Dermis blood vessel endothelial cell (primary cell): Measurements from ENCODE around the gene DNAI1. TPM values are rescaled to one million over a fixed set of nuclear protein-coding genes. Genes with fewer than 3 reads are reported as not detected.
"Not testable (repeated sequence)": the region's sequence is repeated elsewhere in the genome, so short reads cannot be mapped to it uniquely, and the experiment has no call there.

ENCODE experiments used
- DNase-seq: peaks from one replicate; pipeline ENCODE4 v3.0.0; 2010
- total RNA-seq: library from RNA; depleted of rRNA; stranded (reverse); fragments of >200 nt; gene quantifications from 2 replicates; pipeline ENCODE4 v1.2.3, GENCODE V29; 2014

DNAI1 gene
- total RNA-seq, 1 donor from 2014 or later, result not detected

GRCh38 chr9:34514401-34514800 lies 55.8 kb downstream of the DNAI1 start:
- DNase-seq, result no peak

GRCh38 chr9:34514816-34515215 lies 56.2 kb downstream of the DNAI1 start:
- DNase-seq, result no peak

- DNase-seq, result no peak
Measured at GRCh38 chr9:34515959-34516358, 57.4 kb downstream of the DNAI1 start.

GRCh38 chr9:34517185-34517584 lies 58.6 kb downstream of the DNAI1 start:
- no peak for DNase-seq

- DNase-seq, result no peak
Measured at GRCh38 chr9:34518110-34518616, 59.6 kb downstream of the DNAI1 start.

- DNase-seq, result no peak
Measured at GRCh38 chr9:34518896-34519295, 60.3 kb downstream of the DNAI1 start.

- no peak for DNase-seq
Measured at GRCh38 chr9:34519321-34520020, 60.9 kb downstream of the DNAI1 start.

- DNase-seq, result no peak
Measured at GRCh38 chr9:34520096-34520495, 61.5 kb downstream of the DNAI1 start.

GRCh38 chr9:34520505-34521385 lies 62.1 kb downstream of the DNAI1 start:
- DNase-seq, result no peak

- DNase-seq, result no peak
Measured at GRCh38 chr9:34521406-34522045, 62.9 kb downstream of the DNAI1 start.

GRCh38 chr9:34522091-34522887 lies 63.7 kb downstream of the DNAI1 start:
- no peak for DNase-seq

GRCh38 chr9:34522971-34523797 lies 64.6 kb downstream of the DNAI1 start, which contains the start of gene ENHO:
ENHO (minus strand) TSS chr9:34522990; CDS start chr9:34521695, 1,295 bp downstream.
- peak; percentile 92 for DNase-seq

- DNase-seq, result no peak
Measured at GRCh38 chr9:34524349-34524748, 65.7 kb downstream of the DNAI1 start.

- DNase-seq, result no peak
Measured at GRCh38 chr9:34526026-34526425, 67.4 kb downstream of the DNAI1 start.

GRCh38 chr9:34532041-34532440 lies 73.4 kb downstream of the DNAI1 start:
- not testable (repeated sequence) for DNase-seq

GRCh38 chr9:34536685-34537084 lies 78.1 kb downstream of the DNAI1 start:
- no peak for DNase-seq

- peak; percentile 78 for DNase-seq
Measured at GRCh38 chr9:34540827-34541226, 82.2 kb downstream of the DNAI1 start.

GRCh38 chr9:34541540-34541939 lies 82.9 kb downstream of the DNAI1 start:
- DNase-seq, result no peak

GRCh38 chr9:34544035-34544434 lies 85.4 kb downstream of the DNAI1 start:
- no peak for DNase-seq

GRCh38 chr9:34545497-34545896 lies 86.9 kb downstream of the DNAI1 start:
- no peak for DNase-seq

- DNase-seq, result no peak
Measured at GRCh38 chr9:34546102-34546833, 87.7 kb downstream of the DNAI1 start.
